ENCODE results near the gene GCK. TPM values are rescaled to one million over a fixed set of nuclear protein-coding genes. Genes with fewer than 3 reads are reported as not detected.

Gene GCK
- total RNA-seq, 1 donor from 2014 or later, result 1.7 TPM

DNA sequence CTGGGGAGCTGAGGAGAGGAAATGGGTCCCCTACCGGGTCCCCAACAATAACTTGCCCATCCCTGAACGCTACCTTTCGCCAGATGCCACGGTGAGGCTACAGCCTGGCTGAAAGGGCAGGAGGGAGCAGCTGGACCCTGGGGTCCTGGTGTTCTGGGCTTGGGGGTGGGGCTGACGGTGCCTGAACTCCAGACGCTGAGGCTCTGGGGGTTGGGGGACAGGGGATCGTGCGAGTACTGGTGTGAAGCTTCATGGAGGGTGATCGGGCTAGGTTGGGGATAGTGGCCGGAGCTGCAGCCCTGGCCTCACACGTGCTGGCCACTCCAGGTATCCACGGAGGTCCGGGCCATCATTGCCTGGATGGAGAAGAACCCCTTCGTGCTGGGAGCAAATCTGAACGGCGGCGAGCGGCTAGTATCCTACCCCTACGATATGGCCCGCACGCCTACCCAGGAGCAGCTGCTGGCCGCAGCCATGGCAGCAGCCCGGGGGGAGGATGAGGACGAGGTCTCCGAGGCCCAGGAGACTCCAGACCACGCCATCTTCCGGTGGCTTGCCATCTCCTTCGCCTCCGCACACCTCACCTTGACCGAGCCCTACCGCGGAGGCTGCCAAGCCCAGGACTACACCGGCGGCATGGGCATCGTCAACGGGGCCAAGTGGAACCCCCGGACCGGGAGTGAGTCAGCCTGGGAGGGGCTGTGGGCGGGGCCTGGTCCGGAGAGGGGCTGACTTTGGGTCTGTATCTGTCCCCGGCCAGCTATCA lies 76.8 kb downstream of the GCK start:
- TF ChIP-seq POLR2A (IDR thresholded peaks at IDR 0.05), result no peak
- no peak for TF ChIP-seq POLR2AphosphoS5 (IDR thresholded peaks at IDR 0.05; ENCODE audit: insufficient read depth in 1 of 2, low read depth in 1 of 2)
- TF ChIP-seq, protein P1, sequence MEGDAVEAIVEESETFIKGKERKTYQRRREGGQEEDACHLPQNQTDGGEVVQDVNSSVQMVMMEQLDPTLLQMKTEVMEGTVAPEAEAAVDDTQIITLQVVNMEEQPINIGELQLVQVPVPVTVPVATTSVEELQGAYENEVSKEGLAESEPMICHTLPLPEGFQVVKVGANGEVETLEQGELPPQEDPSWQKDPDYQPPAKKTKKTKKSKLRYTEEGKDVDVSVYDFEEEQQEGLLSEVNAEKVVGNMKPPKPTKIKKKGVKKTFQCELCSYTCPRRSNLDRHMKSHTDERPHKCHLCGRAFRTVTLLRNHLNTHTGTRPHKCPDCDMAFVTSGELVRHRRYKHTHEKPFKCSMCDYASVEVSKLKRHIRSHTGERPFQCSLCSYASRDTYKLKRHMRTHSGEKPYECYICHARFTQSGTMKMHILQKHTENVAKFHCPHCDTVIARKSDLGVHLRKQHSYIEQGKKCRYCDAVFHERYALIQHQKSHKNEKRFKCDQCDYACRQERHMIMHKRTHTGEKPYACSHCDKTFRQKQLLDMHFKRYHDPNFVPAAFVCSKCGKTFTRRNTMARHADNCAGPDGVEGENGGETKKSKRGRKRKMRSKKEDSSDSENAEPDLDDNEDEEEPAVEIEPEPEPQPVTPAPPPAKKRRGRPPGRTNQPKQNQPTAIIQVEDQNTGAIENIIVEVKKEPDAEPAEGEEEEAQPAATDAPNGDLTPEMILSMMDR (IDR thresholded peaks at IDR 0.05), result no peak
- DNase-seq (ENCODE audit: extremely low spot score in 2 of 2), result no peak
- Histone ChIP-seq H3K36me3 (peaks cover 0 to 87% of the 10 kb centered on the region in 2 donors), H3K4me1 (peaks cover 12% of the 10 kb centered on the region), H3K4me3 (no peak overlapping the region), H3K27ac (no peak overlapping the region), H3K27me3 (no peaks in the 10 kb centered on the region), H3K9me3 (no peaks in the 10 kb centered on the region)
- intact Hi-C loops (cut with DNase I), result no loop called here

DNA sequence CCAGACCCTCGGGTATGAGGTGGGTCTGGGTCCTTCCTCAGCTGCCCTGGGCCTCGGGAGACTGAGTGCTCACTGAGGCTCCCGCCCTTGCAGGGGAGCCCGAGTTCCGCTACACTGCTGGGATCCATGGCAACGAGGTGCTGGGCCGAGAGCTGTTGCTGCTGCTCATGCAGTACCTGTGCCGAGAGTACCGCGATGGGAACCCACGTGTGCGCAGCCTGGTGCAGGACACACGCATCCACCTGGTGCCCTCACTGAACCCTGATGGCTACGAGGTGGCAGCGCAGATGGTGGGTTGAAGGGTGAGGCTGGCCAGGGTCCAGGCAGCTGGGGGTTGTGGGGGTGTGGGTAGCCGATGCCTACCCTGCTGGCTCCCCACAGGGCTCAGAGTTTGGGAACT lies 77.5 kb downstream of the GCK start:
- no peaks in the 10 kb centered on the region for H3K9me3 ChIP-seq
- no peaks in the 10 kb centered on the region for H3K27me3 ChIP-seq
- TF ChIP-seq, protein P1 (IDR thresholded peaks at IDR 0.05), result no peak
- no peak for TF ChIP-seq POLR2A (IDR thresholded peaks at IDR 0.05)
- no peak for TF ChIP-seq POLR2AphosphoS5 (IDR thresholded peaks at IDR 0.05; ENCODE audit: insufficient read depth in 1 of 2, low read depth in 1 of 2)
- intact Hi-C loops (cut with DNase I), result no loop called here
- peaks cover 18% of the 10 kb centered on the region for H3K4me1 ChIP-seq
- H3K4me3 ChIP-seq, result no peak overlapping the region
- H3K36me3 ChIP-seq, result peaks cover 0 to 90% of the 10 kb centered on the region in 2 donors
- H3K27ac ChIP-seq, result no peak overlapping the region
- DNase-seq (ENCODE audit: extremely low spot score in 2 of 2), result no peak

DNA sequence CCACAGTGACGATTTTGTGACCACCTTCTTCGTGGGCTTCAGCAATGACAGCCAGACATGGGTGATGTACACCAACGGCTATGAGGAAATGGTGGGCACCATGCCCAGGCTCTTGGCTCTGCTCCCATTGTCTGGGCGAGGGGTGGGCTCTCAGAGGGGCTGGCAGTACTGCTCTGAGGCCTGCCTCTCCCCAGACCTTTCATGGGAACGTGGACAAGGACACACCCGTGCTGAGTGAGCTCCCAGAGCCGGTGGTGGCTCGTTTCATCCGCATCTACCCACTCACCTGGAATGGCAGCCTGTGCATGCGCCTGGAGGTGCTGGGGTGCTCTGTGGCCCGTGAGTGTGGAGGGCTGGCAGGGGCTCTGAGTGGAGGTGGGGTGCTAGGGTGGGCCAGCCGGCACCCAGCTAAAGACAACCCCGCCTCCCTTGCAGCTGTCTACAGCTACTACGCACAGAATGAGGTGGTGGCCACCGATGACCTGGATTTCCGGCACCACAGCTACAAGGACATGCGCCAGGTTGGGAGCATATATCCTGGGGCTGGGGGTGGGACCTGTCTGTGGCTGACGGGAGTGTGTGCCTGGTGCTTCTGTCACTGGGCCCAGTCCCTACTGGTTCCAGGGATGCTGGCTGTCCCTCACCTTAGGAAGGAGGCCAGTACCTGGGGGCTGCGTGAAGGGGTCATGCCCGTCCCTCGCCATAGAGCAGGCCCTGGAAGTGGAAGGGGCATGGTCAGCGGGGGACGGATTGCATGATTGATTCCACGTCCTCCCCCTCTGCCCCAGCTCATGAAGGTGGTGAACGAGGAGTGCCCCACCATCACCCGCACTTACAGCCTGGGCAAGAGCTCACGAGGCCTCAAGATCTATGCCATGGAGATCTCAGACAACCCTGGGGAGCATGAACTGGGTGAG lies 78.3 kb downstream of the GCK start:
- TF ChIP-seq POLR2A (IDR thresholded peaks at IDR 0.05), result no peak
- TF ChIP-seq, protein P1 (IDR thresholded peaks at IDR 0.05), result no peak
- TF ChIP-seq POLR2AphosphoS5 (IDR thresholded peaks at IDR 0.05; ENCODE audit: insufficient read depth in 1 of 2, low read depth in 1 of 2), result no peak
- Histone ChIP-seq H3K36me3 (peaks cover 0 to 86% of the 10 kb centered on the region in 2 donors), H3K27ac (no peak overlapping the region), H3K9me3 (no peaks in the 10 kb centered on the region), H3K4me1 (peaks cover 26% of the 10 kb centered on the region), H3K4me3 (no peak overlapping the region), H3K27me3 (no peaks in the 10 kb centered on the region)
- intact Hi-C loops (cut with DNase I), result no loop called here
- DNase-seq (ENCODE audit: extremely low spot score in 2 of 2), result no peak

DNA sequence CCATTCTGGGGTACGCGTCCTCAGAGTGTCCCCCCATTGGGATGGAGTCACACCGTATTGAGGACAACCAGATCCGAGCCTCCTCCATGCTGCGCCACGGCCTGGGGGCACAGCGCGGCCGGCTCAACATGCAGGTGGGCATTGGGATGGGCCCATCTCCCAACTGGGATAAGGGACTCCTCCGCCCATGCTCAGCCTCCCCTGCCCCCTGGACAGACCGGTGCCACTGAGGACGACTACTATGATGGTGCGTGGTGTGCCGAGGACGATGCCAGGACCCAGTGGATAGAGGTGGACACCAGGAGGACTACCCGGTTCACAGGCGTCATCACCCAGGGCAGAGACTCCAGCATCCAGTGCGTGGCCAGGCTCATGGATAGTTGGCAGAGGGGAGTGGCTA lies 79.2 kb downstream of the GCK start:
- H3K27me3 ChIP-seq, result no peaks in the 10 kb centered on the region
- peaks cover 28% of the 10 kb centered on the region for H3K4me1 ChIP-seq
- no peak for DNase-seq (ENCODE audit: extremely low spot score in 2 of 2)
- H3K36me3 ChIP-seq, result peaks cover 0 to 76% of the 10 kb centered on the region in 2 donors
- no peaks in the 10 kb centered on the region for H3K9me3 ChIP-seq
- no peak overlapping the region for H3K4me3 ChIP-seq
- no peak overlapping the region for H3K27ac ChIP-seq
- intact Hi-C loops (cut with DNase I), result no loop called here
- TF ChIP-seq POLR2AphosphoS5 (IDR thresholded peaks at IDR 0.05; ENCODE audit: insufficient read depth in 1 of 2, low read depth in 1 of 2) (no peak), POLR2A (IDR thresholded peaks at IDR 0.05) (no peak)
- TF ChIP-seq, protein P1 (IDR thresholded peaks at IDR 0.05), result no peak

Data from vagina (tissue), 2 donors.